CD14-positive monocyte (primary cell): Measurements from ENCODE around the gene RCN2. TPM values are rescaled to one million over a fixed set of nuclear protein-coding genes. Genes with fewer than 3 reads are reported as not detected.

Experiments
- DNase-seq, 3 donors: peaks; one replicate each; pipeline ENCODE4 v3.0.0-alpha.2; 2011 to 2022
- H2AFZ ChIP-seq: 2 replicates; pipeline ENCODE4 v1.6.0; 2012; ENCODE audit warnings: mild to moderate bottlenecking, low read depth, low read length, inconsistent platforms; ENCODE audit not compliant: insufficient read depth, poor library complexity, severe bottlenecking
- H3K27ac ChIP-seq, 2 donors: 1 replicate in 1 of 2; 2 replicates in 1 of 2; pipeline ENCODE4 v1.5.1; 2012 to 2013; ENCODE audit warnings: low read length in 2 of 2, control low read depth in 1 of 2, inconsistent platforms in 1 of 2, low read depth in 1 of 2, mild to moderate bottlenecking in 1 of 2
- H3K27me3 ChIP-seq, 2 donors: one replicate each; pipeline versions ENCODE4 v1.6.0 to v1.6.1; 2011 to 2013; ENCODE audit warnings: low read length in 2 of 2; ENCODE audit not compliant: control insufficient read depth in 2 of 2, insufficient read depth in 2 of 2
- H3K36me3 ChIP-seq, 2 donors: replicated peaks in 1 of 2; 1 replicate in 1 of 2; 2 replicates in 1 of 2; pipeline versions ENCODE4 v1.5.1 to v1.6.1; 2012 to 2013; ENCODE audit warnings: low read length in 2 of 2, control low read depth in 1 of 2, inconsistent platforms in 1 of 2, mild to moderate bottlenecking in 1 of 2; ENCODE audit not compliant: insufficient read depth in 2 of 2, control insufficient read depth in 1 of 2
- H3K4me1 ChIP-seq, 2 donors: 1 replicate in 1 of 2; 2 replicates in 1 of 2; pipeline versions ENCODE4 v1.5.1 to v1.6.1; 2012 to 2013; ENCODE audit warnings: low read length in 2 of 2, control low read depth in 1 of 2, inconsistent platforms in 1 of 2, mild to moderate bottlenecking in 1 of 2, moderate library complexity in 1 of 2; ENCODE audit not compliant: insufficient read depth in 2 of 2, control insufficient read depth in 1 of 2
- H3K4me2 ChIP-seq: replicated peaks from 2 replicates; pipeline ENCODE3; 2012; ENCODE audit warnings: low read length, moderate library complexity, mild to moderate bottlenecking; ENCODE audit not compliant: poor library complexity, severe bottlenecking; ENCODE audit errors: extremely low read depth
- H3K4me3 ChIP-seq, 3 experiments: fragments of 200-600 bp in 1 of 3; sonication (generic) in 1 of 3; replicated peaks in 1 of 3; 1 replicate in 2 of 3; 2 replicates in 1 of 3; pipeline ENCODE4 v1.5.1; 2011 to 2013; ENCODE audit warnings: low read length in 3 of 3, mild to moderate bottlenecking in 3 of 3, control low read depth in 2 of 3, low read depth in 2 of 3, inconsistent platforms in 1 of 3, moderate library complexity in 1 of 3
- H3K79me2 ChIP-seq: 2 replicates; pipeline ENCODE4 v1.6.0; 2012; ENCODE audit warnings: mild to moderate bottlenecking, control low read depth, inconsistent platforms, low read length, moderate library complexity; ENCODE audit not compliant: insufficient read depth
- H3K9ac ChIP-seq: 2 replicates; pipeline ENCODE4 v1.6.0; 2017; ENCODE audit warnings: low read length, mild to moderate bottlenecking; ENCODE audit not compliant: insufficient read depth, poor library complexity, severe bottlenecking
- H3K9me3 ChIP-seq, 2 donors: replicated peaks in 1 of 2; 1 replicate in 1 of 2; 2 replicates in 1 of 2; pipeline versions ENCODE4 v1.5.1 to v1.6.1; 2012 to 2013; ENCODE audit warnings: low read length in 2 of 2, control low read depth in 1 of 2; ENCODE audit not compliant: control insufficient read depth in 1 of 2, insufficient read depth in 1 of 2
- H4K20me1 ChIP-seq: 2 replicates; pipeline ENCODE4 v1.6.0; 2012; ENCODE audit warnings: mild to moderate bottlenecking, low read length, control low read depth, moderate library complexity; ENCODE audit not compliant: insufficient read depth
- H3K27ac Mint-ChIP-seq, 7 donors: one replicate each; pipeline ENCODE4 v1.8.0; 2020; ENCODE audit warnings: mild to moderate bottlenecking in 7 of 7, mixed read lengths in 7 of 7, moderate library complexity in 6 of 7, inconsistent platforms in 2 of 7
- H3K27me3 Mint-ChIP-seq, 3 donors: one replicate each; pipeline ENCODE4 v1.8.0; 2021 to 2022; ENCODE audit warnings: low read depth in 3 of 3, mild to moderate bottlenecking in 3 of 3, mixed read lengths in 3 of 3, moderate library complexity in 3 of 3, inconsistent platforms in 1 of 3
- H3K36me3 Mint-ChIP-seq, 2 donors: one replicate each; pipeline ENCODE4 v1.8.0; 2020; ENCODE audit warnings: mixed read lengths in 2 of 2, inconsistent platforms in 1 of 2, mild to moderate bottlenecking in 1 of 2
- H3K4me1 Mint-ChIP-seq: one replicate; pipeline ENCODE4 v1.8.0; 2020; ENCODE audit warnings: mild to moderate bottlenecking, mixed read lengths
- H3K4me3 Mint-ChIP-seq, 2 donors: one replicate each; pipeline ENCODE4 v1.8.0; 2020; ENCODE audit warnings: mild to moderate bottlenecking in 2 of 2, mixed read lengths in 2 of 2, moderate library complexity in 1 of 2
- H3K9me3 Mint-ChIP-seq, 7 donors: one replicate each; pipeline ENCODE4 v1.8.0; 2020 to 2022; ENCODE audit warnings: mixed read lengths in 7 of 7, mild to moderate bottlenecking in 6 of 7, moderate library complexity in 6 of 7, inconsistent platforms in 2 of 7
- CTCF ChIP-seq: fragments of 200-600 bp; IDR thresholded peaks from one replicate; pipeline ENCODE4 v1.8.0; 2022; ENCODE audit warnings: antibody characterized with exemption, mild to moderate bottlenecking
- WGBS: methylation state at CpG from one replicate; pipeline ENCODE4 v1.1.5; 2013; ENCODE audit warnings: missing lambda C conversion rate; ENCODE audit not compliant: insufficient coverage; 5-methylcytosine and 5-hydroxymethylcytosine counted together
- intact Hi-C, 2 donors: fragments of 100-400 bp; cut with micrococcal nuclease; formaldehyde crosslinking; loops; one replicate each; pipeline versions ENCODE4 v1.15.0 to v1.15.1; 2023
- polyA plus RNA-seq, 3 donors: library from polyadenylated mRNA; depleted of rRNA in 1 of 3; unstranded in 2 of 3; stranded (reverse) in 1 of 3; fragments of 300-500 nt in 2 of 3; fragments of >200 nt in 1 of 3; fragmentation: Illumina TruSeq in 2 of 3; gene quantifications; 1 replicate in 2 of 3; 2 replicates in 1 of 3; pipeline ENCODE4 v1.2.3, GENCODE V29; 2012 to 2021

The RCN2 gene
- polyA plus RNA-seq, 3 donors: 7.1 to 16.4 (median 13.2) TPM

DNA sequence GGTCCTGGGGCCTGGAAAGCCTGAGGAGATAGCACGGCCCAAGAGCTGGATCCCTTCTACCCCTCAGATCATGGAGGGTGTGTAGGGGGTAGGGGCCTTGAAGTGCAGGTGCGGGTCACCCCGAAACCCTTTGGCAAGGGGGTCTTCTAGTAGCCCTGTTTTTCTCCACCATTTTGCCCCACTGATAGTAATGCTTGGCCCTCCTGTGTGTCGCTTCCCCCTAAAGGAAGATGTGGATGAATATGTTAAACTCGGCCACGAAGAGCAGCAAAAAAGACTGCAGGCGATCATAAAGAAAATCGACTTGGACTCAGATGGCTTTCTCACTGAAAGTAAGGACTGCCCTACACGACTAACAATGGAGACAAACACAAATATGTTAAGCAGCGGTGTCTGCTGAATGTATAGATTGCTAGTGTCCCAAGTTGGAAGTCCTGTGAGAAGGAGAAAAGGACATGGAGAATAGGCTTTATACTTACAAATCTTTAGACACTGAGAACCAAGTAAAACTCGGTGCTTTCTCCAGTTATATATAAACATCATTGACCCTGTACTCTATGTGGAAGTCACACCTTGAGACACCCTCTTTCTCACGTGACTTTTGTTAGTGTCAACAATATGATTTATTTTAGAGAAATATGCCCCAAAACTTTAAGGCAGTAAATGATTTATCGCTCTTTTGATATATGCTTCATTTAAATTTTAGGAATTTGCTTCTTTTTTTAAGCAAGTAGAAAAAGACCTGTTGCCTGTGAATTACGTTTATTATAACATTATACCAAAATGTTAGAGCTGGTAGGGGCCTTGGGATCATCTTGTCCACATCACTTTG is 802 bp downstream of the RCN2 start:
- H3K36me3 ChIP-seq: peaks cover 7 to 29% of the 10 kb centered on the region in 2 donors
- H3K9me3 ChIP-seq: no peaks in the 10 kb centered on the region
- peak overlapping the region; percentile 48 to 97 (median 79) for H3K4me3 ChIP-seq
- peak overlapping the region; percentile 94 for H3K4me2 ChIP-seq
- H3K27ac ChIP-seq: peak overlapping the region in 1 of 2 donors; percentile 63
- H3K9ac ChIP-seq: peak overlapping the region; percentile 81
- H4K20me1 ChIP-seq: no peaks in the 10 kb centered on the region
- peak in 1 of 3 donors; percentile 6 for DNase-seq
- H2AFZ ChIP-seq: peak overlapping the region; percentile 99
- H3K4me1 ChIP-seq: peaks cover 17 to 18% of the 10 kb centered on the region in 2 donors
- Mint-ChIP-seq H3K4me1 (peaks cover 25% of the 10 kb centered on the region), H3K4me3 (peak overlapping the region; percentile 85 to 94), H3K36me3 (peaks cover 24 to 35% of the 10 kb centered on the region in 2 donors), H3K27ac (peak overlapping the region in 6 of 7 donors; percentile 59 to 86 (median 74)), H3K9me3 (peaks cover 0 to 3% (median 0%) of the 10 kb centered on the region in 7 donors), H3K27me3 (peaks cover 0 to 4% (median 0%) of the 10 kb centered on the region in 3 donors)
- intact Hi-C loops: loop anchor here in 1 of 2 donors (5.0 kb wide), 1 partner anchor 490 kb away; the partner anchor contains the start of genes HMG20A and PEAK1
- 0% methylated on average over 2 of the region's 14 CpGs for WGBS
- H3K79me2 ChIP-seq: peaks cover 10% of the 10 kb centered on the region
- no peaks in the 10 kb centered on the region for H3K27me3 ChIP-seq
- TF ChIP-seq CTCF: no peak

DNA sequence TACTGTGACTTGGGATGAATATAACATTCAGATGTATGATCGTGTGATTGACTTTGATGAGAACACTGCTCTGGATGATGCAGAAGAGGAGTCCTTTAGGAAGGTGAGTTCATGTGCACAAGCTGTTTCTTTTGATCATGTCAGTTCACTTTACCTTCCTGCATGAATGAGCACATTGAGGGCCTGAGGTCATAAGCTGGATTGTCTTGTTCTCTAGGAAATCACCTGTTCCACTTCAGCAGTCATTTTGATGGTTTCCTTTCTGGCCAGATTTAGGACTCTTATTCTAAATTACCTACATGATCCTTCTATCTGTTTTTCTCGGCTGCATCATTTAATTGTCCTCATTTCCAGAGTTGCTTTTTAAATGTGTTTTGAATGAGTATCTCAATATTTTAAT is 4.1 kb downstream of the RCN2 start:
- H3K4me1 Mint-ChIP-seq: peaks cover 29% of the 10 kb centered on the region
- intact Hi-C loops: no loop called here
- H3K36me3 Mint-ChIP-seq: peaks cover 32 to 42% of the 10 kb centered on the region in 2 donors
- H3K36me3 ChIP-seq: peaks cover 10 to 37% of the 10 kb centered on the region in 2 donors
- H3K27ac ChIP-seq: no peak overlapping the region
- no peak overlapping the region for H3K4me2 ChIP-seq
- H3K9me3 ChIP-seq: no peaks in the 10 kb centered on the region
- 100% methylated on average over 1 of the region's 2 CpGs for WGBS
- H3K27me3 Mint-ChIP-seq: peaks cover 0 to 1% (median 0%) of the 10 kb centered on the region in 3 donors
- H3K27ac Mint-ChIP-seq: no peak overlapping the region
- H3K4me3 ChIP-seq: no peak overlapping the region
- no peak for TF ChIP-seq CTCF
- no peak for DNase-seq
- peaks cover 10% of the 10 kb centered on the region for H3K79me2 ChIP-seq
- H3K27me3 ChIP-seq: no peaks in the 10 kb centered on the region
- H3K9ac ChIP-seq: no peak overlapping the region
- H2AFZ ChIP-seq: no peak overlapping the region
- peaks cover 16 to 18% of the 10 kb centered on the region in 2 donors for H3K4me1 ChIP-seq
- no peak overlapping the region for H3K4me3 Mint-ChIP-seq
- peaks cover 0 to 3% (median 0%) of the 10 kb centered on the region in 7 donors for H3K9me3 Mint-ChIP-seq
- H4K20me1 ChIP-seq: no peaks in the 10 kb centered on the region
